T-helper 1 cell (primary cell): Measurements from ENCODE around the gene ATAD3C.
A peak's percentile ranks its signal among the peaks of the same experiment; 100 is the strongest.
"Not testable (repeated sequence)": the region's sequence is repeated elsewhere in the genome, so short reads cannot be mapped to it uniquely, and the experiment has no call there.

Source experiments
- DNase-seq, 5 donors: peaks; one replicate each; pipeline ENCODE4 v3.0.0-alpha.2; 2012 to 2020
- total RNA-seq, 4 donors: gene quantifications; one replicate each; lab custom pipeline; 2026; lab: John Stamatoyannopoulos, UW

The ATAD3C gene, protein sequence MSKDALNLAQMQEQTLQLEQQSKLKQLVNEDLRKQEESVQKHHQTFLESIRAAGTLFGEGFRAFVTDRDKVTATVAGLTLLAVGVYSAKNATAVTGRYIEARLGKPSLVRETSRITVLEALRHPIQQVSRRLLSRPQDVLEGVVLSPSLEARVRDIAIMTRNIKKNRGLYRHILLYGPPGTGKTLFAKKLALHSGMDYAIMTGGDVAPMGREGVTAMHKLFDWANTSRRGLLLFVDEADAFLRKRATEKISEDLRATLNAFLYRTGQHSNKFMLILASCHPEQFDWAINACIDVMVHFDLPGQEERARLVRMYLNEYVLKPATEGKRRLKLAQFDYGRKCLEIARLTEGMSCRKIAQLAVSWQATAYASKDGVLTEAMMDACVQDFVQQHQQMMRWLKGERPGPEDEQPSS
- 0 to 0.80 (median 0.55) reads per million in 4 donors for total RNA-seq

DNA sequence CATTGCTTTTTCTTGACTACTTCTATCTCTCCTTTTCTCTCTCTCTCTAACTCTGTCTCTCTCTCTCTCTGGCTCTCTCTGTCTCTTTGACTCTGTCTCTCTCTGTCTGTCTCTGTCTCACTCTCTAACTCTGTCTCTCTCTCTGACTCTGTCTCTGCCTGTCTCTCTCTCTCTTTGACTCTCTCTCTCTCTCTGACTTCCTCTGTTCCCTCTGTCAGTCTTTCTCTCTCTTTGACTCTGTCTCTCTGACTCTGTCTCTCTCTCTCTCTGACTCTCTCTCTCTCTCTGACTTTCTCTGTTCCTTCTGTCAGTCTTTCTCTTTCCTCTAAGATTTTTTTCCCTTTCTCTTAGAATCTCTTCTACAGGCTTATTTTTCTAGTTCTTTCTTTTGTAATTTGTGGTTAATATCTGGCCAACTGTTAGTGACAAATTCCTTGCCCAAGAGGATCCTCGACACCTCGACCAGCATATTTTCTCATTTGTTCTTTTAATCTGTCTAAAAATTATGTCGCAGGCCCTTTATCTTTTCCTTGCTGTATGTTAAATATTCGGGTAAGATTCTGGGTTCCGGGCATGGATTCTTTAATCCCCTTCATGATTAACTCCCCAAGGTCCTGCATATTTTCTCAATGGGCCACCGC is at the start of gene ATAD3C:
Gene ATAD3C, plus strand, starts transcription at position 591 of the 641 bp plus-strand sequence. CDS start 995 bp downstream, outside the sequence.
- no peak for DNase-seq

DNA sequence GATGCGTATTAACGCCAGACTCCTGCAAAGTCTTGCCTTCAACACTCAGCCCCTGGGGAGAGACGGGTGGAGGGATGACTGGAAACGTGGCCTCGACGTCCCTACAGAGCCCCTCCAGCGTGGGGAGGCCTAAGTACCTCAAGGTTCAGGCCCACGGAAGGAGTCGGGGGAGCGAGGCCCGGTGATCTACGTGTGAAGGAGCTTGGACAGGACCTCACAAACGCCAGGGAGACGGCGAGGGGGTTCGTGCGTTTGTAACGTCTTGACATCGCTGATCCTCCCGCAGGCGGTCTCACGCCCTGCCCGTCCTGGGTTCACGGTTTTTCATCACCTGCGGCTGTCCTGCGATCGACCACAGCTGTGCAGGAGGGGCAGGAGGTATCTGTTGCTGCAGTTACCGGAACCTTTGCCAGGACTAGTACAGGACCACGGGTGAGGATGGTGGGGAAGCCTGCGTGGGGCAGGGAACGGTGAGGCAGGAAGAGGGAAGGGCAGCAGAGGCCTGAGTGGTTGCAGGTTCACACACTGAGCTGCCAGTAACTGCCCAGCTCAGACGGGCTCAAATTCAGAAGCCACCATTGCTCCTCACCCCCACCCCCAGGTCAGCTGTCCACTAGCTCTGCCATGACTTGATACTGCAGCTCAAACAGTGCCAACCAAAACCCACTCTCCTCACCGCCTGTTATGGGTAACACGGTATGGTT is 49.5 kb upstream of the ATAD3C start:
- no peak for DNase-seq

DNA sequence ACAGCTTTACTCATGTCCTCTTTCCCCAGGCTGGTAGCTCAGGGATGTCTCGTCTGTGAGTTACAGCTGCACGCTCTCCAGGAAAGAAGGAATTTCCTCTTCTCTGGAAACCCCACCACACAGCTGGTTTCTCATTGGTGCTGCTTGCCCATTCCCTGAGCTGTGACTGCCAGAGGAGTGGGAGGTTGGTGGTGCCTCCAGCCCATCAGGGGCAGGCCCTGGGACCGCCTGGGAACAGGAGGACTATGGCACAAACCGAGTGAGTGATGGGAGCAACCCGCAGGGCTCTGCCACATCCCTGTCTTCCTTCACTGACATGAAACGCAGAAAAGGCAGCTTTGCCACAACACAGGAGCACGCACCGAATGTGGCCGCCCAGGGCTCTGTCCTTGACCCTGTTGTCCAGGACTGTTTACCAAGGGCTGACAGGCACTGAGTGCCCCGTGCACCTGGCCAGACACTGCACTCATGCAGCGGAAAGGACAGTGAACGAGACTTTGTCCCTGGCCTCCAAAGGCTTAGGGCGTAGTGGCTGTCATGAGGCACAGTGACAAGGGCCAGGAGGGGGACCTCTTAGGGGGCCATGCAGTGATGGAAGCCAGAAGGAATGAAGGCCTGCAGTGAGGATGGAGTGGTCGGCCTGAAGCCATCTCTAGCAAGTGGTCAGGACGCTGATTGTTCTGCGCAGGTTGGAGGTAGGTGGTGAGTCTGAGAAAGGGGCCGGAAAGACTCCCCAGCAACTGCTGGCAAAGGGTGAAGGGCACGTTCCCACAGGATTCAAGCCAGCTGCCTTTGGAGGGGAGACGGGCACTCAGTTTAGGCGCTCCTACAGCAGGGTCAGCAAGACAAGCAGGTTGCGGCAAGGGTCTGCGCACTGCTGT is 48.7 kb upstream of the ATAD3C start:
- no peak for DNase-seq

DNA sequence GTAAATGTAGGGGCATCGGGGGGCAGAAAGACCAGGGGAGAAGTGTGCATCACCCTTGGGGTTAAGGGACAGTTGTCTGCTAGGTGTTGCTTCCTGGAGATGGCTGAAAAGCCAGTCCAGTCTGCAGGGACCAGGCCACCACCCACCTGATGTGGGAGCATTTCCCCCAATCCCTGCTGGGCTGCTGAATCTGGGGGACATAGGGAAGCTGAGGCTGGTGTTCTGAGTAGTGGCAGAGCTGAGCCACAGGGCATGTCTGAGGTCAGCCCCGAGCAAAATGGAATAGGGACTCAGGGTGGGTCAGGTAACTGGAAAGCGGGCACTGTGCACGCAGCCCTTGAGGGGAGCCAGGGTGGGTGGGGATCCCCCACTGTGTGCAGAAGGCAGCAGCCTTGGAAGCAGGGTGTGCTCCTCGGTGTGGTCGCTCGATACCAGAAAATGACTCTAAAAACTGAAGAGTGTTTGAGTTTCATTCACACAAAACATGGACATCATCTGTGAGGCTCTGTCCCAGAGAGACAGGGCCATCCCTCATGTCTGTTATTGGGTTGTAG is 48.0 kb upstream of the ATAD3C start:
- no peak for DNase-seq

DNA sequence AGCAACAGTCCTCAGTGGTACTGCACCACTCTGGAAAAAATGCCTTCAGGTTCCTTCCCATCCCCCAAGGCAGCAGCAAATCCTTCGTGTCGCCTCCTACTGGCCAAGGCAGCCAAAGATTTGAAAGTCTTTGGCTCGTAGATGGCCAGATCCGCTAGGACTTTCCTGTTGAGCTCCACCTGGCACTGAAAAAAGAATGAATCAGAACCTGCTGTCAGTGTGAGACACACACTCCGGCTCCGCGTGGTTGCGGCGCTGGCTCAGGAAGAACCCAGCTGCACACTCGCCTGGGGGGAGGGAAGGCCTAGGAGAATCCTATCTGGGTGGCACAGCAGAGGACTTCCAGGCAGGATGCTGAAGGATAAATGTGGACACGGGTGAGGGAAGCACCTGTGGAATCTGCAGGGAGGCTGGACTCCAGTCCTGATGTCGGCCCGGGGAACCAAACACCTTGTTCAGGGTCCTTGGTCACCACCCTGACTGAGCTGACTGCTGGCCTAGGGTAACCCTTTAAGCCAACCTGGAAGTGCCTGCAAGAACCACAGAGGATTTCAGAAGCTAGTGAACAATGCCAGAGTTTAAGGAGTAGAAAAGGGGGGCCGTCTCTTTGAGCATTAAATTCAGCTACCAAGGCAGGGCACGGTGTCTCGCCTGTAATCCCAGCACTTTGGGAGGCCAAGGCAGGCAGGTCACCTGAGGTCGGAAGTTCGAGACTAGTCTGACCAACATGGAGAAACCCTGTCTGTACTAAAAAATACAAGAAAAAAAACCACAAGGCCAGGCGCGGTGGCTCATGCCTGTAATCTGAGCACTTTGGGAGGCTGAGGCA is 47.2 kb upstream of the ATAD3C start:
- DNase-seq, result peak in 1 of 5 donors; percentile 24

DNA sequence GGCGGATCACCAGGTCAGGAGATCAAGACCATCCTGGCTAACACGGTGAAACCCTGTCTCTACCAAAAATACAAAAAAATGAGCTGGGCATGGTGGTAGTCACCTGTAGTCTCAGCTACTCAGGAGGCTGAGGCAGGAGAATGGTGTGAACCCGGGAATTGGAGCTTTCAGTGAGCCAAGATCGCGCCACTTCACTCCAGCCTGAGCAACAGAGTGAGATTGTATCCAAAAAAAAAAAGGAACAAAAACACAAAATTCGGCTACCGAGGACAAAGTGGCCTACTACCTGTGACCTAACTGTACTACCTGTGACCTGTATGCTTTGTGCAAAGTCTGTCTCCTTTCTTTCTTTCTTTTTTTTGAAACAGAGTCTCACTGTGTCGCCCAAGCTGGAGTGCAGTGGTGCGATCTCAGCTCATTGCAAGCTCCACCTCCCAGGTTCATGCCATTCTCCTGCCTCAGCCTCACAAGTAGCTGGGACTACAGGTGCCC is 46.5 kb upstream of the ATAD3C start:
- not testable (repeated sequence) for DNase-seq

DNA sequence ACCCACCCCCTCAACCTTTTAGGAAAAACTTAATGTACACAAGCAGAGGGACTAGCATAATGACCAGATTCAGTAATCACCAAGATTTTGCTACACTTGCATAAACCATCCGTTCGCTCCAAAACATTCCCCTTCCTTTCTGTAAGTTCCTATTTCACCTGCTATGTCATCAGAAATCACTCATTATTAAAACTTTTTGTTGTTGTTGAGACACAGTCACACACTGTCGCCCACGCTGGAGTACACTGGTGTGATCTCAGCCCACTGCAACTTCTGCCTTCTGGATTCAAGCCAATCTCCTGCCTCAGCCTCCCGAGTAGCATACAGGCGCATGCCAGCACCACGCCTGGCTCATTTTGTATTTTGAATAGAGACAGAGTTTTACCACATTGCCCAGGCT is 45.8 kb upstream of the ATAD3C start:
- no peak for DNase-seq

DNA sequence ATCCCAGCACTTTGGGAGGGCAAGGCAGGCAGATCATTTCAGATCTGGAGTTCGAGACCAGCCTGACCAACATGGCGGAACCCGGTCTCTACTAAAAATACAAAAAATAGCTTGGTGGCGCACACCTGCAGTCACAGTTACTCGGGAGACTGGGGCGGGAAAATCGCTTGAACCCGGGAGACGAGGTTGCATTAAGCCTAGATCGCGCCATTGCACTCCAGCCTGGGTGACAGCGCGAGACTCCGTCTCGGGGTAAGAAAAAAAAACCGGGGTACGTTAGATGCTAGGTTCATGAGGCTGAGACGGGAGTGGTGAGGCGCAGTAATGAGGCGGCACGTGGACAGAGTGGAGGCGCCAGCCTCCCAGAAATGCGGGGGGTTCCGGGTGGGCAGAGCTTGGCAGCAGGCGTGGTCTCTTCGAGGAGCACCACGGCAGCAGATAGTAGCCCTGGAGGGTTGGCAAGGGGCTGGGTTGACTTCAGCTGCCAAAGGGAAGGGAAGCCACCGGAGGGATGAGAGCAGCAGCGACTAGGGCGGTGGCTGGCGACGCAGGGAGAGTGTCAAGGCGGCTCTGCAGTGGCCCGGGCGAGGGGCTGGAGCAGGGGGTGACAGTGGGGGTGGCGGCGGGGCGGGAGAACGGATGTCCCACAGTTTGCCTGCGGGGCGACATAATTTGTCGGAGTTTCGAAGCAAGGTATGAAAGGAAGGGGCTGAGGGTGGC is 43.2 kb upstream of the ATAD3C start:
- no peak for DNase-seq

DNA sequence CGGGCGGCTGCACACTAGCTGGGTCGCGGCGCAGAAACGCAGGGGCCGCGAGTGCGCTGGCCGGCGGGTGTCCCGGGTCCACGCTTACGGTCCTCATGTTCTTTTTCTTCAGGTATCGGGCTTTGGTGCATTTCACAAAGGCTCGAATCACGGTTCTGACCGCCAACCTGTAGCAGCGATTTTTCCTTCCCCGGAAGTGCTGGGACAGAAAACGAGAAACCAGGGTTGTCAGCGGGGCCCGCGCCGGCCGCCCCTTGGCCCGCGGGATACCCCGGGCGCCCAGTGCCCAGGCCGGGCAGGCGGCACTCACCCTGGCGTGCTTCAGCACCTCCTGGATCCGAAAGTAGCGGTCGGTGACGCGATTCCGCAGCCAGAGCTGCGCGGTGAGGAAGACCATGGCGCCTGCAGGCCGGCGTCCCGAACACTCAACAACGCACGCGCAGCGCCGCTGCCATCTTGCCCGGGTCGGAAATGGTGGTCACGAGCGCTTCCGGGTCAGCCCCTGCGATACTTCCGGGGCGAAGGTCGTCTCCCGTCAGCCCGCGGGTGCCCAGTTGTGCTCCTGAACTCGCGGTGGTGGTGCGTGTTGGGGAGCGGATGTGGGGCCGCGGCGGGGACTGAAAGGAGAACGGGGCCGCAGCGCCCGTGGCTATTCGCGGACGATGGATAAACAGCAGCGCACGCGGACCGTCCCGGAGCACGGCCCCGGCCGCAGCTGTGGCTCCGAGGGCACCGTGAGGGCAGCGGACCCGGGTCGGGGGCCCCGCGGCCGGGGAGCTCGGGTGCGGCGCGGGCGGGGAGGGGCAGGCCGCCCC is 42.5 kb upstream of the ATAD3C start, which contains the start of gene MRPL20:
Gene MRPL20, minus strand, starts transcription at position 473 of the 815 bp plus-strand sequence. Its CDS starts 76 bp downstream, at position 397.
- DNase-seq, result peak; percentile 92 to 97 (median 95)

DNA sequence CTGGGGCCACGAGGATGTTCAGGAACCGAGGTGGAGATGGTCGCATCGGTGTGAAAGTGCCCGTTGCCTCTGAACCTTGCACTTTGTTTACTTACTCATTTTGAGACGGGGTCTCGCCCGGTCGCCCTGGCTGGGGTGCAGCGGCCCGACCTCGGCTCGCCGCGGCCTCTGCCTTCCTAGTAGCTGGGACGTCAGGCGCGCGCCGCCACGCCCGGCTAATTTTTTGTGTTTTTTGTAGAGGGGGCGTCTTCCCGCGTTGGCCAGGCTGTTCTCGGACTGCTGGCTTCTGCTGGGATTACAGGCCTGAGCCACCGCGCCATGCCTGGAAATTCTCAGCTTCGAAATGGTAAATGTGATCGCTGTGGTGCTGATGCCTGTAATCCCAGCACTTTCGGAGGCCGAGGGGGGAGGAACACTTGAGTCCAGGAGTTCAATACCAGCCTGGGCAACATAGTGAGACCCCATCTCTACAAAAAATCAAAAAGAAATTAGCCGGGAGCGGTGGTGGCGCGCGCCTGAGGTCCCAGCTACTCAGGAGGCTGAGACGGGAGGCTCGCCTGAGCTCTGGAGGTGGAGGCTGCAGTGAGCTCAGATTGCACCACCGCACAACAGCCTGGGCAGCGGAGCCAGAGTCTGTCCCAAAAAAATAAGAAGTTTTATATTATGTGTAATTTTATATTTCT is 41.7 kb upstream of the ATAD3C start:
- DNase-seq, result peak in 1 of 5 donors; percentile 23

DNA sequence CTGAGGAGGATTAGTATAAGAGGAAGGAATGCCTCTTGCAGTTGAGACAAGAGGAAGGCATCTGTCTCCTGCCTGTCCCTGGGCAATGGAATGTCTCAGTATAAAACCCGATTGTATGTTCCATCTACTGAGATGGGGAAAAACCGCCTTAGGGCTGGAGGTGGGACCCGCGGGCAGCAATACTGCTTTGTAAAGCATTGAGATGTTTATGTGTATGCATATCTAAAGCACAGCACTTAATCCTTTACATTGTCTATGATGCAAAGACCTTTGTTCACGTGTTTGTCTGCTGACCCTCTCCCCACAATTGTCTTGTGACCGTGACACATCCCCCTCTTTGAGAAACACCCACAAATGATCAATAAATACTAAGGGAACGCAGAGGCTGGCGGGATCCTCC is 39.3 kb upstream of the ATAD3C start:
- not testable (repeated sequence) for DNase-seq

DNA sequence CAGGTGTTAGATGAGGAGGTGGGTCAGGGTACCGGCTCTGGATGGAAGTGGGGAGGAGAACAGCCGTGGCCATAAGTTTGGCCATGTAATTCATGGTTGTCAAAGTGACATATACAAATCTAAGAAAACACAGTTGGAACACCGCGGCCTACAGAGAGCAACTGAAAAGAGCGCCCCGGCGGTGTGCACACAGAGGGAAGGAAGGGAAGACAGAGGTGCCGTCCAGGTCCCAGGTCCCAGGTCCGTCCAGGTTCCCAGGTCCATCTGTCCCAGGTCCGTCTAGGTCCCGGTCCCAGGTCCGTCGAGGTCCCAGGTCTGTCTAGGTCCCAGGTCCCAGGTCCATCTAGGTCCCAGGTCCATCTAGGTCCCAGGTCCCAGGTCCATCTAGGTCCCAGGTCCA is 37.9 kb upstream of the ATAD3C start:
- no peak for DNase-seq

DNA sequence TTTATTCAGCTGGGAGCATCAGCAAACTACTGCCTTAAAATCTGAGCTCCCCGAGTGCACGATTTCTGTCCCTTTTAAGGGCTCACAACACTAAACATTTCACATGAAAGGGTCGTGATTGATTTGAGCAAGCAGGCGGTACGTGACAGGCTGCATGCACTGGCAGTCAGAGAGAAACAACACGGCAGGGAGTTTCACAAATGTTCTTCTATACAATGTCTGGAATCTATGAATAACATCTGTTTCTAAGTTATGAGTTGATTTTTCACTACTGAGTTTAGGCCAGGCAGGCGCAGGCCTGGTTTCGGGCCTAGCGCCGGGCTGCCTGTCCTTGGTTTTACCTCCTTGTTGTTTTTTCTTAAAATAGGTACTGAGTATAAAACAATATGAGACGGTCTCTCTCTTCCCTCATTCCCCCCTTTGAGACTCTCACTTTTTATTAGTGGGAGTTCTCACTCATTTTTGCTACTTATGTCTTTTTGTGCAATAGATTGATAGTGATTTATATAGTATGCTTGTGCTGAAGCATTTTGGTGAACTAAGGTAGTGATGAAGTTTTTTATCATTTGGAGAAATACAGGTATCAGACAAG is 37.1 kb upstream of the ATAD3C start:
- not testable (repeated sequence) for DNase-seq

DNA sequence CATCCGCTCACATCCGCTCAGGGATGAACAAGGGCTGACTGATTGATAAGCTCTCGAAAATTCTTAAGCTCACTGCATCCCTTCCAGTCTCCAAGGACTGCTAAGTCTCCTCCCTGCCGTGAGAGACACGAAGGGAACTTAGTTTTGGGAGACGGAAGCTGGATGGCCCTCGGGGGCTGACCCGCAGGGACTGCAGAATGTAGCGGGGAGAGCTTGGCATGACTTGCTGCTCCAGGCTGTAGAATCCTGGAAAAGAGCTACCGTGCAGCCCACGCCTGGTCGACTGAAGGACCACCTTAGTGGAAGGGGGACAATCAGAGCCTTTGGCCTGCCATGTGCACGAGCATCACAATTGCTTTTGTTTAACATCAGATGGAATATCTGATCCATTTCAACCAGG is 33.7 kb upstream of the ATAD3C start:
- DNase-seq, result no peak

DNA sequence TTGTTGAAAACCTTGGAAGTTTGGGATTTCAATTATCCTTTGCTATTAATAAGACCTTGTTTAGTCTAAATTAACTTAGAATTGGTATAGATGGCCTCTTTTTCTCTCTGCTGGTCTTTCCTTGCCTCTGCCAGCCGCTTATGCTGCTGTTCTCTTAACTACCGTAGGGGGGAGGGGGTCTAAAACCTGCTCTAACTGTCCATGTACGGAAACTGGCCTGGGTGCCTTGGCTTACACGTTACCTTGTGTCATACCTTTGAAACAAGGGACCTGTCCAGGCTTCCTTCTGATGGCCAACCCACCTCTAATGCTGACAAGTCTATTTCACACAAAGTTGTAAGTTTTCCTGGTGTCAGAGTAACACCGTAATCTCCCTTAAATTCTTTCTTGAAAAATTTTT is 32.1 kb upstream of the ATAD3C start:
- DNase-seq, result not testable (repeated sequence)

DNA sequence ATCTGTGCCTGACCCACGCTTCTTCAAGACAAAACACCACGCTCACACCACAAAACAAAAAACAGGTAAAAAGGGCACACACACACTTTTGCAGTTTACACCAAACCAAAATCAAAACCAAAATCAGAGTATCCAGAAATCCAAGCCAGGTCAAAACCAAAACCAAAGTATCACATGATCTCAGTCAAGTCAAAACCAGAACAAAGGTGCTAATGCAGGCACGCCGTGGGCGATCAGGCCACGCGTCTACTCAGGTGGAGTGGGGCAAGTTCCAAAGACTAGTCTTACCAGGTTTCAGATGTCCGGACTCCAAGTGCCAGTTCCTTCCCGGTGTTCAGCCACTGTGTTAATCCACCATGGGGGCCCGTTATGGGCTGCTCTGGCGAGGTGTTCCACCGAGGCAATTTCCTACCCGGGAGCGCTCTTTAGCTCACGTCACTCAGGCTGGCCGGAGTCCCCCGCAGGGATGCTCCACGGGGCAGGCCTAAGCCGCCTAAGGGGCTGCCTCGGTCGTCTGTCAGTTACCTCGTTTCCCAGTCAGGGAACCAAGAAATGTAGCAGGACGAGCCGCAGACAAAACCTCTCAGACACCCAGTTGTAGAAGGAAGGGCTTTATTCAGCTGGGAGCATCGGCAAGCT is 31.5 kb upstream of the ATAD3C start:
- not testable (repeated sequence) for DNase-seq
